Hematopoietic multipotent progenitor cell (in vitro differentiated cells): ENCODE data around the gene PRM2. TPM values are rescaled to one million over a fixed set of nuclear protein-coding genes. Genes with fewer than 3 reads are reported as not detected.

Experiments used
- DNase-seq, 3 donors: peaks; one replicate each; pipeline ENCODE4 v3.0.0-alpha.2; 2011 to 2015; ENCODE audit warnings: low read depth in 2 of 3, low spot score in 2 of 3
- total RNA-seq: library from RNA; depleted of rRNA; stranded (reverse); fragments of >200 nt; gene quantifications from one replicate; pipeline ENCODE4 v1.2.3, GENCODE V29; 2012

Gene PRM2
- total RNA-seq, 1 donor: not detected

DNA sequence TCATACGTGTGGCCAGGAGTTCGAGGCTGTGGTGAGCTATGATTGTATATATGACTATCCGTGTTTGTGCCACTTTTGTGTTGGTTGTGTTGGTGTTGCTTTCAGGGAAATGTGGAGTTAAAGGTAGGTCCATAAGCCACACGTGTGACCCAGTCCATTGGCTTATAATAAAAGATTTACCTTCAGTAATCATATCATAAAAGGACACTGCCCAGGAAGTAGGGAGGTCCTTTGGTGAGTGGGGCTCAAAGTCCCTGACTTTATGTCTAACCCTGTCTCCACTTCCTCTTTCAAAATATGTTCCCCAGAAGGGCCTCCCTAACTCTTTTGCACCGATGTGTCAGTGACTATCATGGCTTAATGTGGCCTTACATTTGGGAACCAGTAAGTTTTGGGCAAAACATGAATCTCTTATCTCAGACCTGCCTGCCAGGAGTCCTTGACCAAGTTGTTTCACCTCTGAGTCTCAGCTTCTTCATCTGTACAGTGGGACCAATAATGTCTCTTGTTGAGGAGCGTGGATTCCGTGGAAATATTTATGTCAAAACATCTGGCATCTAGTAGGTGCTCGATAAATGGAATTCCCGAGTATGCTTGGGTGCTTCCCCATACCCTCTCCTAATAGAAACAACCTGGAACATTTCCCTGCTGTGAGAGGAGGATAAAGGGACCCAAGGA lies 12.0 kb downstream of the PRM2 start:
- DNase-seq: peak in 1 of 3 donors; percentile 40

DNA sequence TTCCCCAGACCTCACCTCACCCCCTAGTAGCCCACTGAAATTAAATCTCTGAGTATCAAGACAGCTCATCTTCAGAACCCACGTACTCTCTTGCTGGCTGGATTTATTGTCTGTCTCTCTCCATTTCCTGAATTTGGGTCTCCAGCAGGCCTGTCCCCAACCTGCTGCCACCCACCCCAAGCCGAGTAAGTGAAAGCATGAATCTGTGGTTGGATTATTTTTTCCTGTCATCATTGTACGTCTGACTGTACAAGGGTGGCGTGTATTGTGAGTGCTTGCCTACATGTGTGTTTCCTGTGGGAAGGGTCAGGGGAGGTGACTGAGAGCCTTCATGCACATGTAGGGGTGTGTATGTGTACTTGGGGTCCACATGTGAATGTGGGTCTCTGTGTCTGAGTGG lies 12.5 kb downstream of the PRM2 start:
- peak in 2 of 3 donors; percentile 62 to 81 for DNase-seq

DNA sequence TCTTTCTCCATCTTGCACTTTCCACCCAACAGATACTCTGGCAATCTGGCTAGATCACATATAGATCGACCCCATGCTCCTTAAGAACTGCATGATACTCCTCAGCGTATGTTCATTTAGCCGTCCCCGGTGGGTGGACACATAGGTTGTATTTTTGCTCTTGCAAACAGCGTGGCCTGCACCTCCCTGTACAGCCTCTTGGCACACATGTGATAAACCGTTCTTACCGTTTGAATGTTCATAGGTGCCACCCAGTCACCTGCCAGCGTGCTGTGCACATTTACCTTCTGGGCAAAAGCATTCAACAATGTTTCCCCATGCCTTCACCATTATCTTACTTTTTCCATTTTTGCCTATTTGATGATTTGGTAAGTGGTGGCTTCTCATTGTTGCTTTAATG lies 13.4 kb downstream of the PRM2 start:
- DNase-seq: no peak

DNA sequence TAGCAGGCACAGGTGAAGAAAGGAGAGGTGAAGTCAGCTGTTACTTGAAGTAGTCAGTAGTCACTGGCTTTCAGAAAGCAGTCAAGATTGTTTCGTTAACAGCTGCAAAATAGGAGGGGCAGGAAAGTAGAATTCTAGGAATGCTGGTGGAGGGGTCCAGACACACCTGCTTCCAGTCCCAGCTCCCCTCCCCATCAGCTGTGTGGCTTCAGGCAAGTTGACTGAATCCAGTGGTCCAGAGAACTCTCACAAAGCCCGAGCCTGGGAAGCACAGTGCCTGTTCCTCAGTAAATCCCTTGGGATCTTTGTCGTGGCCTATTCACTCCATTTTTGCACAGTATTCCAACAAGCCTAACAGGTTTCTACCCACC lies 15.7 kb downstream of the PRM2 start:
- no peak for DNase-seq

DNA sequence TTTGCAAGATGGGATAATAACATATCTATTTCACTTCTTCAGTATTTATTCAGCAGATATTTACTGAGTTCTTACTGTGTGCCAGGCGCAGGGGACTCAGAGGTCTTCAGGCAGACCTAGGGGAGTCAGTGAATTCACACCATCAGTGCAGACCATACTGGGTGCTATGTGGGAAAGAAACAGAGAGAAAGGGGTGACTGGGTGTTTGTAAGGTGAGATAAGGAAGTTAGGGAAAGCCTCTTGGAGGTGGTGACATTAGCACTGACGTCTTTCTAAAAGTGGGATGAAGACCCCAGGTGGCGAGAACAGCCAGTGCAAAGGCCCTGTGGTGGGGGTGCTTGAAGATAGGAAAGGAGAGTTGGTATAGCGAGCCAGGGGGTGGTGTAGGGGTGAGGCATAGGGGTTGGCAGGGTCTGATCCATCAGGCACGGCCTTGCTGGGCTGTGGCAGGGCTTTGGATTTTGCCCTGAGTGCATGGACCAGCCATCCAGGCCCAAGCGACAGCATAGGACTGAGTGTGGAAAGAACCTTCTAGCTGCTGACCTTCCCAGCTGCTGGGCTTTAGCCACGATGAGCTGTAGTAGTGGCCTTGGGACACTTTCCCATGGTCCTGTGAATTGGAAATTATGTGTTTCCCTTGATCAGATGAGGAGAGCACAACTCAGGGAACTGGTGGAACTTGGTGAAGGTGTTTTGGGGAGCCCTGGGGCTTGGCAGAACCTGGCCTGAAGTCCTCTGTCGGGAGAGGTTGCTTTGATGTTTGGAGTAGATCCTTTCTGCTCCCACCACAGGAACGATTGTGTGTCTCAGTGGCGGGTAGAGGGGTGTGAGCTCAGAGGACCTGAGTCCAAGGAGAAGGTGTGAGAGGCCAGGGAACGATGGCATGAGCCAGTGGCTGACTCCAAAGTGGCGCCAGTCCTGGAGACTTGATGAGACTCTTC lies 16.4 kb downstream of the PRM2 start:
- no peak for DNase-seq

DNA sequence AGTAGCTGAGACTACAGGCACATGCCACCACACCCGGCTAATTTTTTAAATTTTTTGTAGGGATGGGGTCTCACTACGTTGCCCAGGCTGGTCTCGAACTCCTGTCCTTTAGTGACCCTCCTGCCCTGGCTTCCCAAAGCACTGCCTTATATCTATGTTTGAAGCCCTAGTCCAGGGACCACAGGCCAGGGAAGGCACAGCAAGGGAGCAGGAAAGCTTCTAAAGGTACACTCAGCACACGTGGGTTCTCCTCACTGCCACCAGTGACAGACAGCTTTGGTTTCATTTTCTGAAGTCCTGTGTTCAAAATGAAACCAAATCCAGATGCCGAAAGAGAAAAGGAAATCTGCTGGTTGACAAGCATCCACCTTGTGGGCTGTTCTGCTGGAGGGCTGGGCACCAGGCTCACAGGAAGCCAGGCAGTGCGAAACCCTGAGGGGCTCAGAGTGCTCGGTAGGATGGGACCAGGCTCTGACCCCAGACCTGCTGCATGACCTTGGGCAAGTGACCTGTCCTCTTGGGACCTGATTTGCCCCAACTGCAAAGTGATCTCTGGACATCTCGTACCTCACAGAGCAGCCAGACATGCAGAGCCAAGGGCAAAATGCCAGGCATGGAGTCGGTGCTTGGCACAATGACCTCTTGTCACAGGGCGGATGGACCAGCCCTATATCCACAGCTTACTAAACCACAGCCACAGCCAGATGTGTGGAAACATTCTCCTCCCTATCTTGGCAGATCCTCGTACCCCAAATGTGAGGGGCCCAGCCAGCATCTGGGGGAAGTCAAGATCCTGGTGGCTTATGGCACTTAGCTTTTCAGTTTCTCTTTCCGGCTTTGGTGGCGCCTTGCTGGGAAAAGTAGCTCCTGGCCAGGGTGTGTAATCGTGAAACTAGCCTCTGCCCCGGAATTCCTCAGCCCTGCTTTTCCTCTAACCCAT lies 17.5 kb downstream of the PRM2 start:
- DNase-seq: peak in 2 of 3 donors; percentile 70 to 82

DNA sequence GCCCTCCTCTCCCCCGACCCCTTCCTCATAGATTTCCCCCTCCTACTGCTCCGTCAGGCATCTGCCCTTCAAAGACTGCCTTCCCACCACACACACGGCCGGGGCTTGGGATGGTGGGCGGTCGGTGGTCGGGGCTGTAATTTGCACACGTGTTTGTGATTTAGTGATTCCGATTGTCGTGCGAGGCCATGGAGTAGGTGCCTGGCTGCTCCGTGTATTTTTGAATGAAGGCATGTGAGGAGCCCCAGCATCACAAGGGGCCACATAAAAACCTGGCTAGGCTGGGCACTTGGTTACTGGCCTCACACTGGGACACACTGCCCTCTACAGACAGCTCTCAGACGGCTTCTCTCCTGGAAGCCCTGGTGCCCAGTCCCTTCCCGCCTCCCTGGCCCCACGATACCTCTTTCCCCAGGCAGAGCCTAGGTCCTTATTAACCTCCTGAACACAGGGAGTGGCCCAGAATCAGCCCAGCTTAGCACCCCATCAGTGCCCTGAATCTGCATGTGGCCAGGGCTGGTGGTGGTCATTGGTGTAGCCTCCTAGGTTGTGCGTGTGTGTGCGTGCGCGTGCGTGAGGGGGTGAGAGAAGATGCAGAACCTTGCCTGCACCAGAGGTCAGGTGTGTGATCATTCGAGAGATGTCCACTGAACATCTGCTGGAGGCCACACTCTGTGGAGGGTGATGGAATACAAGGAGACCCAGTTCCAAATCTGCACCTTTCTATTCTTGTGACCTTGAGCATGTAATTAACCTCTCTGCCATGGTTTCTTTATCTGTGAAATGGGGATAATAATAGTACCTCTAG lies 18.9 kb downstream of the PRM2 start:
- DNase-seq: peak in 2 of 3 donors; percentile 71 to 79

DNA sequence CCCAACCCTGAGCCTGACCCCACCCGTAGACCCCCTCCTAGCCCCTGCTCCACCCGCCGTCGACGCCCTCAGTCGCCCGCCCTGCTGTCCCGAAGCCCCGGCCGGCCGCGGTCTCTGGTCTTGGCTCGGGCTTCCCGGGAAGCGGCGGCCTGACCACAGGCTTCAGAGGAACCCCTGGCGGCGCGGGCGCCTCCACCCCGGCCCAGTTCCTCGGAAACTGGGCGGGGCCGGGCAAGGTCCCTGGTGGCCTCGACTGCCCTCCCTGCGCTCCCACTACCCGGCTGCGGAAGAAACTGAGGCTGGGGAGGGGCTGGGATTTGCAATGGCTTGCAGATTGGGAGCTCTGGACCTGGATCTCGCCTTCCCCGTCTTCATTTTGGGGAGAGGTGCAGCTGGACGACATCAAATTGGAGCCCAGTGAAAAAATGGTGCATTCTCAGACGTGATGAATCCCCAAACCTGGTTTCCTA lies 19.6 kb downstream of the PRM2 start:
- no peak for DNase-seq

DNA sequence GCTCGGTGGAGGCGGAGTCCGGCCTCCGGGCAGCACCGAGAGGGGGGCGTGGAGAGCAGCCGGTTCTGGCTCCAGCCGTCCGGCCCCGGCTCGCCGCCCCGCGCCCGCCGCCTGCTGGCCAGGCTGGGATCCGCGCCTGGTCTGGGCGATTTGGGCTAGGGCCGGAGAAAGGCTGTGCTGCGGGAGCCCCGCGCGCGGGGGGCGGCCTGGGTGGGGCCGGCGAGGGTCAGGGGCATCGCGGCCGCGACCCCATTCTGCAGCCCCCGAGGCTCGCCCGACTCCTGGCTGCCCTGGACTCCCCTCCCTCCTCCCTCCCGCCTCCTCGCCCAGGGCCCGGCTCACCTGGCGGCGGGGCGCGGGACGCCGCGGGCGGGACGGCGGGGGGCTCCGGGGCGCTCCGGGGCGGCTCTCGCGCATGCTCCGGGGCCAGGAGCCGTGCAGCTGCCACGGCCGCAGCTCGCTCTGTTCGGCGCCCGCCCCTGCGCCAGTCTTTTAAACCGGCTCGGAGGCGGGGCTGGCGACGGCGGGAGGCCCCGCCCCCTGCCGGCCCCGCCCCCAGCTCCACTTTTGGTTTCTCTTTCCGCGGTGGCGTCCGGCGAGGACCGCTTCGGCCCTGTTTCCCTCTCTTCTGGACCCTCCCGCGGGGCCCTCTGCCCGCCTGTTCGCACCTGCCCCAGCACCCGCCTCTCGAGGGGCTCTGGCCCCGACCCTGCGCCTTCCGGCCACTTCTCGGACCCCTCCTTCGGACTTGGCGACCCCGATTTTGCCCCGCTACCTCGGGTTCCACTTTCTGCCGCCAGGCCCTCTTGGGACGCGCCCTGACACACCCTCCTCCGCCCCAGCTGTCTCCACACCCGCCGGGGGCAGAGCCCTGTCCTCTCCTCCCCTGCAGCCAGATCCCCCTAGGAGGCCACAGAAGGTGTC lies 20.3 kb downstream of the PRM2 start, which contains the start of gene SOCS1:
Gene SOCS1, minus strand, starts transcription at position 468 of the 924 bp plus-strand sequence. CDS start 726 bp downstream, outside the sequence.
- peak; percentile 80 to 88 (median 84) for DNase-seq

DNA sequence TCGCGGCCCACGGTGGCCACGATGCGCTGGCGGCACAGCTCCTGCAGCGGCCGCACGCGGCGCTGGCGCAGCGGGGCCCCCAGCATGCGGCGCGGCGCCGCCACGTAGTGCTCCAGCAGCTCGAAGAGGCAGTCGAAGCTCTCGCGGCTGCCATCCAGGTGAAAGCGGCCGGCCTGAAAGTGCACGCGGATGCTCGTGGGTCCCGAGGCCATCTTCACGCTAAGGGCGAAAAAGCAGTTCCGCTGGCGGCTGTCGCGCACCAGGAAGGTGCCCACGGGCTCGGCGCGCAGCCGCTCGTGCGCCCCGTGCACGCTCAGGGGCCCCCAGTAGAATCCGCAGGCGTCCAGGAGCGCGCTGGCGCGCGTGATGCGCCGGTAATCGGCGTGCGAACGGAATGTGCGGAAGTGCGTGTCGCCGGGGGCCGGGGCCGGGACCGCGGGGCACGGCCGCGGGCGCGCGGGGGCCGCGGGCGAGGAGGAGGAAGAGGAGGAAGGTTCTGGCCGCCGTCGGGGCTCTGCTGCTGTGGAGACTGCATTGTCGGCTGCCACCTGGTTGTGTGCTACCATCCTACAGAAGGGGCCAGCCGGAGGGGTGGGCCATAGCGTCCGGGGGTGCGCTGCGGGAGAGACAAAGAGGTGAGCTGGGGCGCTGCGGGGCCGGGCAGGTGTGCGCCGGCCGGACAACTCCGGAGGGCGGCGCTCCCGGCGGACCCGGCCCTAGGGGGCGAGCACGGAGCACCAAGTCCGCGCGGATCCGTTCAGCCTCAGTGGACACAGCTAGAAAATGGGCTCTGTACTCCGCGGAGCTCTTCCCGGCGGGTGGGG lies 21.2 kb downstream of the PRM2 start:
- DNase-seq: peak; percentile 57 to 66 (median 65)

DNA sequence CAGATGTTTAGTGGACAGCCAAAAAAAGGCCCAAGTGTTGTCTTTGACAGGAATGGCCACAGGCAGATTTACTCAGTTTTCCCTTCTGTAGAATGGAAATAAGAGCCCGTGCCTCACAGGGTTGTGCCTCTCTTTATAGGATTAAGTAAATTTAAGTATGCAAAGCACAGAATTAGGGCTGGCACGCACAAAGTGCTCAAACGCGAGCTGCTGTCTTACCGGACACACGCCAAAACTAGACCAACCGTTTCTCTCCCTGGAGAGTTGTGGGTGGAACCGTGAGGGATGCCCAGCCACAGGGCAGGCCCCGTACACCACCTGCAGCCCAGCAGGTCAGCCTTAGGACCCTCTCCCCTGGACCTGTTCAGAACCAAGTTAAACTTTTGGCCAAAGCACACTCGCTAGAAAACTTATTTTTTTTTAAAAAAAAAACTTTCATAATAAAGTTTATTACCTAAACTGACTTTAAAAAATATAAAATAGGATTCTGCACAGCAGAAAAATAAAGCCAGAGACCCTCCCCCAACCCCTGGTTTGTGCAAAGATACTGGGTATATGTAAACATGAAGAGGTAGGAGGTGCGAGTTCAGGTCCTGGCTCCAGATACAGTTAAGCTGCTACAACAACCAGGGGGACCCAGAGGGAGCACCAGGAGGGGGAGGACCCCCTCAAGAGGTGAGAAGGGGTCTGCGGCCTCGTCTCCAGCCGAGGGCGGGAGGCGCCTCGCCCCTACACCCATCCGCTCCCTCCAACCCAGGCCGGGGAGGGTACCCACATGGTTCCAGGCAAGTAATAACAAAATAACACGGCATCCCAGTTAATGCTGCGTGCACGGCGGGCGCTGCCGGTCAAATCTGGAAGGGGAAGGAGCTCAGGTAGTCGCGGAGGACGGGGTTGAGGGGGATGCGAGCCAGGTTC lies 22.0 kb downstream of the PRM2 start:
- no peak for DNase-seq

DNA sequence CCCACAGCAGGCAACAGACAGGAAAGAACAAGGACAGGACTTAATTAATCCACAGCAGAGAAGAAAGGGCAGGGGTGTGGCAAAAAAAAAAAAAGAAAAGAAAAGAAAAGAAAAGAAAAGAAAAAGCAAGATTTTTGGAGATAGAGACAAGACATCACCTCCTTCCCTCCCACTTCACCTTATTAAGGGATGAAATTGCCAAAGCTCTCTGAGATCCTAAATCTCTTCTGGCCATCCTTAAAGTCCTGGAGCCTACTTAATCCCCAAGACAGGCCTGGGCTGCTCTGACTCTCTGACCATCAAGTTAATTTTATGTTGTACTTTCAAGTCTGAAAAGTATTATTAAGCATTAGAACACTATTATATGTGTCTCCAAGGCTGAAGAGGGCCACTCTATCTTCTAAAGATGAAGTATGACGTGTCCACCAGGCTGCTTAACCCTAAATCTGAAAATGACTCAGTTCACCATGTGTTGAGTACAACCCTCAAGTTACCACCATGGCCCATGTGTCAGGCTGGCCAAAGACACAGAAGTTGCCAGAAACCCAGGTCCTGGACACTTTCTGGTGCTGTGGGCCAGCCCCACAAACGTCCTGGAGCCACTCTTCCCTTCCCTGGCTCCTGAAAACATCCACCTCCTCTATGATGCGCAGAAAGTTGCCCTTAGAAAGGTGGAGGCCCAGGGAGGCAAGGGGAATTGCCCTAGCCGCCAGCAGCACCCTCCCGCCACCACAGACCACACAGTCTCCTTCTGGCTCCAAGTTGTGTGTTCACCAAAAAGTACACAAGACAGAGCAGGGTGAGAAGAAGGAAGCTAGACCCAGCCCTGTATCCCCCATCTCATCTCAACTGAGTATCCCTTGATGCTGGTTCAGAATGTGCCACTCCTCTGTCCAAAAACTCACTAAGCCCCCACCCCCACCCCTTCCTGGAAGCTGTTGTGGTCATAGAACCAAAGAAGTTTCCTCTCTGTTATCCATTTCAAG lies 23.0 kb downstream of the PRM2 start:
- peak in 1 of 3 donors; percentile 52 for DNase-seq

DNA sequence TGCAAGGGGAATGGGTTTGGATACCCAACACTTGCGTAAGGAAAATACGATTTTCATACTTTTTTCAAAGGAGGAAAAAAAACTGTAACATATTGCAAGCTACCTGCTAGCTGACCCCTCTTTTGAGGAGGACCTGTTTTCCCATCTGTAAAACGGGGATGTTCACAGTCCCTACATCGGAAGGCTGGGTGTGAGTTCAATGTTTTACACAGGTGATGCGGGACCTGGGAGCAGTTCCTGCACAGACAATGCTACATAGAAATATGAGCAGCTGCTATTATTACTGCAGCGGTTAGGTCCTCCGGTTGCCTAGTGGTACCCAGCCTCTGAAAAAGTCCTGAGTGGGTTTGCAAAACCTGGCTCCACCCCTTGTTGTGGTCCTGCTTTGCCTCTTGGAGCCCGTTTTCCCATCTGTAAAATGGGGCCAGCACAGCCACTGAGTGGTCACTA lies 23.8 kb downstream of the PRM2 start:
- no peak for DNase-seq

DNA sequence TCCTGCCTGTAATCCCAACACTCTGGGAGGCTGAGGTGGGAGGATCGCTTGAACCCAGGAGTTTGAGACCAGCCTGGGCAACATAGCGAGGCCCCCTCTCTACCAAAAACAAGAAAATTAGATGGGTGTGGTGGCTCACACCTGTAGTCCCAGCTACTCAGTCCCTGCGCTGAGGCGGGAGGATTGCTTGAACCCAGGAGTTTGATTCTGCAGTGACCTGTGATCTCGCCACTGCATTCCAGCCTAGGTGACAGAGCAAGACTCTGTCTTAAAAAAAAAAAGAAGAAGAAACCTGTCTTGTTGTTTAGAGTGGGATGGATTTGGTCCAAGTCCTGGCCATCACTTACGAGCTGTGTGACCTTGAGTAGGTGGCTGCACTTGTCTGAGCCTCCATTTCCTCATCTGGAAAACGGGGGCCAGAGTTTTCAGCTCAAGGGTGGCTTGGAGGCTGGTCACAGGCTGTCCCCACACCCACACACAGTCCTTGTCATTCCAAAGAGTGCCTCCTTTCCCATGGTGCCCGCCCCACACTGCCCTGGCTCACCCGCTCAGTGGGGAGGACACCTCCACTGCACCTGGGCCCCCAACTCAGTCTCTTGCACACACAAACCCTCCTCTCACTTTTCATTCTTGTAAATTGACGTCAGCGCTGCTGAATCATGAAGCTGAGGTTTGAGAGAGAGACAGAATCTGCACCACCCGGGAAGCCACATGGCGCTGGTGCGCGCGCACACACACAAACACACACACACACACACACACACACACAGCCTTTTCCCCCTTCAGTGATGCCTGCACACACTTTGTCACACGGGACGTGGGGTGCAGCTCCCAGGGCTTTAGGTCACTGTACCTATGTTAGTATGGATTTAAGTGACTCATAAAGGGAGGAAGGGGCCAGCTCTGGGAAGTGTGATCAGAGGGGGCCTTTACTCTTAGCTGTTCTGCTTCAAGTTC lies 24.5 kb downstream of the PRM2 start:
- DNase-seq: peak in 1 of 3 donors; percentile 60
